AG09319 (cell line): ENCODE data around the gene FMNL2.

Experiments
- DNase-seq: peaks from one replicate; pipeline ENCODE4 v3.0.0-alpha.2; 2010; ENCODE audit warnings: low read depth; ENCODE audit errors: extremely low read depth
- CTCF ChIP-seq: IDR thresholded peaks from 2 replicates; pipeline ENCODE4 v1.5.1; 2011; ENCODE audit warnings: low read depth, mild to moderate bottlenecking, inconsistent platforms, low read length, moderate library complexity

Gene FMNL2

DNA sequence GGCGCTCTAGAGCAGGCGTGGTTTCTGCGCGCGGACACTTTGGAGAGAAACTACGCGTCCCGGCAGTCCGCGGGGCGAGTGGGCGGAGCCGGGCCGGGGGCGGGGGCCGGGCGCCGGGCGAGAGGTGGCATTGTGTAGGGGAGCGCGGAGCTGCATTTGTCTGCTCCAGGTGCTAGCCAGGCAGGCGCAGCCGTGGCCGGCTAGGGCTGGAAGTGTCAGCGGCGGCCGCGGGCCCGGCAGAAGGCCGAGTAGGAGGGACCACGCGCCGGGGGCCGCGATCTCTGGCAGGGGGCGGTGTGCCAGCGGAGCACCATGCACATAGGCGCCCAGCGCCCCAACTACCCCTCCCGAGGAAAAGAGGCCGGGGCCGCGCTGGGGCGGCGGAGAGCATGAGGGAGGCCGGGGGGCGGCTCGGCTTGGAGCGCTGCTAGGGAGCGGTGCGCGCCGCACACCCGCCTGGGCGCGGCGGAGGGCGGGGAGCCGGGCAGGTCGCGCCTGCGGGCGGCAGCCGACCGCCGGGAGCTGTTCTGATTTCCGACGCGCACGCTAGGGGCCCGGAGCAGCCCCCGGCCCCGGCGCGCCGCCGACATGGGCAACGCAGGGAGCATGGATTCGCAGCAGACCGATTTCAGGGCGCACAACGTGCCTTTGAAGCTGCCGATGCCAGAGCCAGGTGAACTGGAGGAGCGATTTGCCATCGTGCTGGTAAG lies at the start of gene FMNL2:
FMNL2 (plus strand) TSS at position 159 of the 710 bp plus-strand sequence.
- no peak for DNase-seq
- no peak for TF ChIP-seq CTCF

DNA sequence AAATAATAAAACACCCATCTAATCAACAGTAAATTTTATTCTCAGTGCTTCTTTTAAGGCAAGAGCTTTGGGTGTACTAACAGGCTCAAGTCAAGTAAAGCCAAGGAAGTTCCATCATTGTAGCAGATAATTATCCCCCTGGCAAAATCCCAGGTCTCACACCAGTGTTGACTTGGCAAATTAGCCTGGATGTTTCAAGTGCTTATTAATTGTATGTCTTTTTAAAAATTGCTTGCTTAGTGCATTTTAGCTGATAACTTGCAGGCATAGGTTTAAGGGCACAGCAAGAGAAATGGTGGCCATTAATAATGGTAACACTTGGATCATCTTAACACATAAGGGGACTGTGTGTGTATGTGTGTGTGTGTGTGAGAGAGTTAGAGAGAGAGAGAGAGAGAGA lies 42.0 kb upstream of the FMNL2 start:
- no peak for TF ChIP-seq CTCF
- no peak for DNase-seq

- no peak for TF ChIP-seq CTCF
- no peak for DNase-seq
Observed at GRCh38 chr2:152297715-152298114, 37.3 kb upstream of the FMNL2 start.

DNA sequence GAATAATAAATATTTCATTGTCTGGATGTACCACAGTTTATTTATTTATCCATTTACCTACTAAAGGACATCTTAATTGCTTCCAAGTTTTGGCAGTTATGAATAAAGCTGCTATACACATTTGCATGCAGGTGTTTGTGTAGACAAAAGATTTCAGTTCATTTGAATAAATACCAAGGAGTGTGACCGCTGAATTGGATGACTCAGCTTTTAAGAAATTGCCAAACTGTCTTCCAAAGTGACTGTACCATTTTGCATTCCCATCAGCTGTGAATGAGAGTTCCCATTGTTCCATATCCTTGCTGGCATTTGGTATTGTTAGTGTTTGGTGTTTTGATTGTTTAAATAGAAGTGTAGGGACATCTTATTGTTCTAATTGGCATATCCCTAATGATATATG lies 36.2 kb upstream of the FMNL2 start:
- TF ChIP-seq CTCF: no peak
- no peak for DNase-seq

GRCh38 chr2:152301131-152301530 lies 33.8 kb upstream of the FMNL2 start:
- TF ChIP-seq CTCF: no peak
- no peak for DNase-seq

DNA sequence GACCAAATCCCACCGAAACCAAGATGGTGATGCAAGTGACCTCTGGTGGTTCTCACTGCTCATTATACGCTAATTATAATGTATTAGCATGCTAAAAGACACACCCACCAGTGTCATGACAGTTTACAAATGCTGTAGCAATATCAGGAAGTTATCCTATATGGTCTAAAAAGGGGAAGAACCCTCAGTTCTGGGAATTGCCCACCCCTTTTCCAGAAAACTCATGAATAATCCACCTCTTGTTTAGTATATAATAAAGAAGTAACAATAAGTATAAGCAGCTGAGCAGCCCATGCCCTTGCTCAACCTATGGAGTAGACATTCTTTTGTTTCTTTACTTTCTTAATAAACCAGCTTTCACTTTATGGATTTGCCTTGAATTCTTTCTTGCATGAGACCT lies 31.0 kb upstream of the FMNL2 start:
- no peak for DNase-seq
- TF ChIP-seq CTCF: no peak

GRCh38 chr2:152304836-152305235 lies 30.1 kb upstream of the FMNL2 start:
- no peak for TF ChIP-seq CTCF
- DNase-seq: no peak
